Muscle layer of colon (tissue), 2 donors: ENCODE measurements around the gene PLET1.
"Not testable (repeated sequence)": the region's sequence is repeated elsewhere in the genome, so short reads cannot be mapped to it uniquely, and the experiment has no call there.

Experiments used
- H3K27ac ChIP-seq: one replicate; pipeline ENCODE4 v1.7.0; 2013; ENCODE audit warnings: low read depth, mild to moderate bottlenecking, low read length, moderate library complexity
- H3K27me3 ChIP-seq, 2 donors: one replicate each; pipeline ENCODE4 v1.7.0; 2013; ENCODE audit warnings: low read length in 2 of 2, mild to moderate bottlenecking in 2 of 2; ENCODE audit not compliant: insufficient read depth in 2 of 2, control insufficient read depth in 1 of 2
- H3K36me3 ChIP-seq: one replicate; pipeline ENCODE4 v1.7.0; 2013; ENCODE audit warnings: mild to moderate bottlenecking, low read length; ENCODE audit not compliant: insufficient read depth
- H3K4me1 ChIP-seq: one replicate; pipeline ENCODE4 v1.7.0; 2013; ENCODE audit warnings: mild to moderate bottlenecking, low read length; ENCODE audit not compliant: insufficient read depth
- H3K4me3 ChIP-seq, 2 donors: one replicate each; pipeline ENCODE4 v1.7.0; 2013; ENCODE audit warnings: low read length in 2 of 2, low read depth in 1 of 2, mild to moderate bottlenecking in 1 of 2, moderate library complexity in 1 of 2
- H3K9ac ChIP-seq: one replicate; pipeline ENCODE4 v1.7.0; 2013; ENCODE audit warnings: low read length
- H3K9me3 ChIP-seq: one replicate; pipeline ENCODE4 v1.7.0; 2013; ENCODE audit warnings: mild to moderate bottlenecking, low read length
- donor health status: abdominal sarcoma.
- donor health status: Adenocarcinoma of cecum.

PLET1 gene

GRCh38 chr11:112199101-112199500, 61.6 kb downstream of the PLET1 start:
- not testable (repeated sequence) for H3K27me3 ChIP-seq, H3K9ac ChIP-seq, H3K4me3 ChIP-seq, H3K36me3 ChIP-seq, H3K9me3 ChIP-seq, H3K4me1 ChIP-seq, H3K27ac ChIP-seq
